ENCODE data around the gene OASL.

The OASL gene

GRCh38 chr12:120984351-120984898, 54.6 kb downstream of the OASL start:
- Mint-ChIP-seq H3K27me3 (peaks cover 2% of the 10 kb centered on the region), H3K9me3 (peaks cover 7% of the 10 kb centered on the region), H3K36me3 (ENCODE audit: low read depth) (no peaks in the 10 kb centered on the region), H3K27ac (no peak overlapping the region), H3K4me3 (no peak overlapping the region), H3K4me1 (ENCODE audit: low read depth) (no peaks in the 10 kb centered on the region)
- intact Hi-C loops (cut with micrococcal nuclease): no loop called here

- intact Hi-C loops (cut with micrococcal nuclease): no loop called here
- no peaks in the 10 kb centered on the region for H3K4me1 Mint-ChIP-seq (ENCODE audit: low read depth)
- H3K9me3 Mint-ChIP-seq: peaks cover 7% of the 10 kb centered on the region
- H3K36me3 Mint-ChIP-seq (ENCODE audit: low read depth): no peaks in the 10 kb centered on the region
- H3K27me3 Mint-ChIP-seq: peaks cover under 1% of the 10 kb centered on the region
- H3K4me3 Mint-ChIP-seq: no peak overlapping the region
- H3K27ac Mint-ChIP-seq: no peak overlapping the region
Observed at GRCh38 chr12:120983759-120984158, 55.3 kb downstream of the OASL start.

- intact Hi-C loops (cut with micrococcal nuclease): no loop called here
- no peaks in the 10 kb centered on the region for H3K27me3 Mint-ChIP-seq
- H3K4me1 Mint-ChIP-seq (ENCODE audit: low read depth): no peaks in the 10 kb centered on the region
- H3K36me3 Mint-ChIP-seq (ENCODE audit: low read depth): no peaks in the 10 kb centered on the region
- no peaks in the 10 kb centered on the region for H3K9me3 Mint-ChIP-seq
- H3K27ac Mint-ChIP-seq: no peak overlapping the region
- H3K4me3 Mint-ChIP-seq: no peak overlapping the region
Observed at GRCh38 chr12:120982659-120983058, 56.4 kb downstream of the OASL start.

GRCh38 chr12:120981407-120981941, 57.6 kb downstream of the OASL start:
- Mint-ChIP-seq H3K27me3 (no peaks in the 10 kb centered on the region), H3K36me3 (ENCODE audit: low read depth) (no peaks in the 10 kb centered on the region), H3K9me3 (no peaks in the 10 kb centered on the region), H3K27ac (no peak overlapping the region), H3K4me1 (ENCODE audit: low read depth) (no peaks in the 10 kb centered on the region), H3K4me3 (no peak overlapping the region)
- intact Hi-C loops (cut with micrococcal nuclease): no loop called here

- H3K4me1 Mint-ChIP-seq (ENCODE audit: low read depth): no peaks in the 10 kb centered on the region
- H3K36me3 Mint-ChIP-seq (ENCODE audit: low read depth): no peaks in the 10 kb centered on the region
- H3K9me3 Mint-ChIP-seq: no peaks in the 10 kb centered on the region
- intact Hi-C loops (cut with micrococcal nuclease): no loop called here
- no peak overlapping the region for H3K27ac Mint-ChIP-seq
- no peaks in the 10 kb centered on the region for H3K27me3 Mint-ChIP-seq
- no peak overlapping the region for H3K4me3 Mint-ChIP-seq
Observed at GRCh38 chr12:120980800-120981368, 58.2 kb downstream of the OASL start.

GRCh38 chr12:120979862-120980696, 59.0 kb downstream of the OASL start:
- H3K9me3 Mint-ChIP-seq: no peaks in the 10 kb centered on the region
- H3K4me1 Mint-ChIP-seq (ENCODE audit: low read depth): no peaks in the 10 kb centered on the region
- intact Hi-C loops (cut with micrococcal nuclease): loop anchor here (10.0 kb wide), 1 partner anchor 255 kb away; the partner anchor contains the start of gene ACADS
- H3K27me3 Mint-ChIP-seq: no peaks in the 10 kb centered on the region
- H3K4me3 Mint-ChIP-seq: no peak overlapping the region
- no peak overlapping the region for H3K27ac Mint-ChIP-seq
- no peaks in the 10 kb centered on the region for H3K36me3 Mint-ChIP-seq (ENCODE audit: low read depth)

- H3K27ac Mint-ChIP-seq: no peak overlapping the region
- intact Hi-C loops (cut with micrococcal nuclease): loop anchor here (10.0 kb wide), 1 partner anchor 255 kb away; the partner anchor contains the start of gene ACADS
- H3K27me3 Mint-ChIP-seq: no peaks in the 10 kb centered on the region
- no peaks in the 10 kb centered on the region for H3K36me3 Mint-ChIP-seq (ENCODE audit: low read depth)
- no peaks in the 10 kb centered on the region for H3K9me3 Mint-ChIP-seq
- no peak overlapping the region for H3K4me3 Mint-ChIP-seq
- no peaks in the 10 kb centered on the region for H3K4me1 Mint-ChIP-seq (ENCODE audit: low read depth)
Observed at GRCh38 chr12:120979220-120979861, 59.7 kb downstream of the OASL start.

- H3K4me1 Mint-ChIP-seq (ENCODE audit: low read depth): no peaks in the 10 kb centered on the region
- no peak within 1 kb of the TSS for H3K4me3 Mint-ChIP-seq
- H3K27ac Mint-ChIP-seq: no peak within 1 kb of the TSS
- H3K9me3 Mint-ChIP-seq: no peaks in the 10 kb centered on the region
- intact Hi-C loops (cut with micrococcal nuclease): loop anchor here (10.0 kb wide), 1 partner anchor 254 kb away; the partner anchor contains the start of gene ACADS
- H3K27me3 Mint-ChIP-seq: no peaks in the 10 kb centered on the region
- H3K36me3 Mint-ChIP-seq (ENCODE audit: low read depth): no peaks in the 10 kb centered on the region
Observed at GRCh38 chr12:120978296-120979219, 60.5 kb downstream of the OASL start, which contains the start of gene HNF1A. Gene HNF1A, plus strand, starts transcription at chr12:120978543. Its CDS starts 226 bp downstream, at chr12:120978769.

GRCh38 chr12:120977531-120978295, 61.3 kb downstream of the OASL start:
- Mint-ChIP-seq H3K27ac (no peak overlapping the region), H3K36me3 (ENCODE audit: low read depth) (no peaks in the 10 kb centered on the region), H3K4me3 (no peak overlapping the region), H3K27me3 (no peaks in the 10 kb centered on the region), H3K9me3 (no peaks in the 10 kb centered on the region), H3K4me1 (ENCODE audit: low read depth) (no peaks in the 10 kb centered on the region)
- intact Hi-C loops (cut with micrococcal nuclease): loop anchor here (10.0 kb wide), 1 partner anchor 253 kb away; the partner anchor contains the start of gene ACADS

GRCh38 chr12:120972870-120973543, 66.0 kb downstream of the OASL start:
- intact Hi-C loops (cut with micrococcal nuclease): loop anchor here (10.0 kb wide), 1 partner anchor 248 kb away; the partner anchor contains the start of gene ACADS
- Mint-ChIP-seq H3K4me3 (no peak overlapping the region), H3K36me3 (ENCODE audit: low read depth) (no peaks in the 10 kb centered on the region), H3K27me3 (no peaks in the 10 kb centered on the region), H3K27ac (no peak overlapping the region), H3K4me1 (ENCODE audit: low read depth) (peaks cover 10% of the 10 kb centered on the region), H3K9me3 (no peaks in the 10 kb centered on the region)

- Mint-ChIP-seq H3K4me1 (ENCODE audit: low read depth) (peaks cover 10% of the 10 kb centered on the region), H3K27me3 (no peaks in the 10 kb centered on the region), H3K9me3 (no peaks in the 10 kb centered on the region), H3K4me3 (no peak overlapping the region), H3K27ac (no peak overlapping the region), H3K36me3 (ENCODE audit: low read depth) (no peaks in the 10 kb centered on the region)
- intact Hi-C loops (cut with micrococcal nuclease): loop anchor here (1.0 to 10.0 kb wide), 4 partner anchors 114 to 388 kb away; partner anchors contain the start of gene ACADS
Observed at GRCh38 chr12:120971299-120972180, 67.5 kb downstream of the OASL start.

Data from dendritic cell treated with granulocyte-macrophage colony-stimulating factor and Interleukin-4, amounts not matched to agents 40 ng/mL and 50 ng/mL, for 4 days (primary cell).